GM18867 (cell line): ENCODE results near the gene ZNF460.
"Not testable (repeated sequence)": the region's sequence is repeated elsewhere in the genome, so short reads cannot be mapped to it uniquely, and the experiment has no call there.

ENCODE experiments used
- ATAC-seq: cut with Tn5 transposase; IDR thresholded peaks from one replicate; pipeline ENCODE4 v1.9.1; 2021; ENCODE audit warnings: mild to moderate bottlenecking, moderate library complexity; ENCODE audit not compliant: unreplicated experiment

The ZNF460 gene

DNA sequence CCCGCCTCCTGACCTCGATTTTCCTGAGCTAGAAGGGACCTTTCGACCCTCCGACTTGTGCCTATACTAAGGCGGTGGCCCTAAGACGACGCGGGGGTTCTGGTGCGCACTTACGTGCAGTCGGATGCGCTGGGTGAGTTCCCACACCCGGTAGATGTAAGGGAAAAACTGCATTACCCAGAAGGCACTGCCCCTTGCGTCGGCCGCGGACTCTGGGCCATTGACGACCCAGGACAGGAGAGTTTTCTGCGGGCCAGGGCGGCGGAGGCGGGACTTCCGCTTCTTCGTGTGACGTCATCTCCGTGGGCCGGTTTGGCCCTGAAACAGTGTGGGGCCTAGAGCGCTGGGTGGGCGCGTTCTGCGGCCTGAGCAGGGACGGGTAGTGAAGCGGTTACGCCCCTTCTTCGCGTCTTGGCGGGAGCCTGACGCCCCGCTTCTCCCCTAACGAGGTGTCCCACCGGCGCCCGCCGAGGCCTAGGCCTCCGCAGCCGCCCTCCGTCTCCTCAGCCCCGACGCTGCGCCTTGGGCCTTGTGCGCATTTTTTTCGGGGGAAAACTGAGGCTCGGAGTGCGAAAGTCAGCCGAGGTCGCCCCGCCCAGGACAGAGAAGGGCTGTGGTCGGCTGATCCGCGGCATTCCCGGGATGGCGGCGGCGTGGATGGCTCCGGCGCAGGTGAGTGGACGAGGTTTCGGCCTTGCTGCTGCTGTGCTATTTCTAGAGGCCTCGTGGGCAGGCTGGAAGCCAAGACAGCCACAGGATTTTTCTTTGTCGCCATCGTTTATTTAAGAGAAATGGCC lies at the start of gene ZNF460:
Gene ZNF460 (plus strand): TSS at position 321 of the 797 bp plus-strand sequence. CDS start 322 bp downstream, at position 643.
- peak; percentile 78 for ATAC-seq

DNA sequence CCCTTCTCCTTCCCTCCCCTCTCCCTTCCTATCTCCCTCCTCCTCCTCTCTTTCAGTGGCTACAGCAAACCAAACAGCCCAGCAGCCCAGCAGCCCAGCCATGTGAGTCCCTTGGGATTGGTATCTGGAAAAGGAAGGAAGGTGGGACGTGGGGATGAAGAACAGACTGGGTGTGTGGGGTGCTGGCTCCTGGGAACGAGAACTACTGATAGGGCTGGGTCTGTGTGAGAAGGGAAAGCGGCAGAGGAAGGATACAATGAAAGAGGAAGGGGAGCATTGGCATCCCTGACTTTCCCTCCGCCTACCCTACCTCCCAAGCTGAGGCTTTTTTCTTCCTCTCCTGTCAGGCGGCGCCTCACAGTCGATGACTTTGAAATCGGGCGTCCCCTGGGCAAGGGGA lies 48.6 kb upstream of the ZNF460 start:
- ATAC-seq = no peak

DNA sequence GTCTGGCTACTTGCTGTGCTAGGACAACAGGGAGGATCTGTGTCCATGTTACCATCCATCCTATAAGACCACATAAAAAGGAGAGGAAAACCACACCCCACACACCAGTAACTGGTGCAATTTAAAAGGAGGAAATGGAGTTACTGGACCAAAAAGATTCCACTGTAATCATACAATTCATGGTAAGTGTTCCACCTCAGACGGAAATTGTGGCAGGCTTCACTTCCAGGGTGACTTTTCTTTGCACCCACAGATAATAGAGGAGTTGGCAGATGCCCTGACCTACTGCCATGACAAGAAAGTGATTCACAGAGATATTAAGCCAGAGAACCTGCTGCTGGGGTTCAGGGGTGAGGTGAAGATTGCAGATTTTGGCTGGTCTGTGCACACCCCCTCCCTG lies 47.1 kb upstream of the ZNF460 start:
- ATAC-seq = no peak

DNA sequence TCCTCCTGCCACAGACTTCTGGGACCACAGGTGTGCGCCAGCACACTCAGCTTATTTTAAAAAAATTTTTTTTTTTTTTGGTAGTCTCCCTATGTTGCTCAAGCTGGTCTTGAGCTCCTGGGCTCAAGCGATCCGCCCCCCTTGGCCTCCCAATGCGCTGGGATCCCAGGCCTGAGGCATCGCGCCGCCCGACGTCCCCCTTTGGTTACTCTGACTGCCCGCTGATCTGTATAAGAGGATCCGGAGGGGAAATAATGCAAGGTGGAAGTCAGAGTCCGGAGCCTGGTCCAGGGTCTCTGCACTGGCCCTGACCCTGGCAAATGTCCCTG lies 40.3 kb upstream of the ZNF460 start:
- no peak for ATAC-seq

DNA sequence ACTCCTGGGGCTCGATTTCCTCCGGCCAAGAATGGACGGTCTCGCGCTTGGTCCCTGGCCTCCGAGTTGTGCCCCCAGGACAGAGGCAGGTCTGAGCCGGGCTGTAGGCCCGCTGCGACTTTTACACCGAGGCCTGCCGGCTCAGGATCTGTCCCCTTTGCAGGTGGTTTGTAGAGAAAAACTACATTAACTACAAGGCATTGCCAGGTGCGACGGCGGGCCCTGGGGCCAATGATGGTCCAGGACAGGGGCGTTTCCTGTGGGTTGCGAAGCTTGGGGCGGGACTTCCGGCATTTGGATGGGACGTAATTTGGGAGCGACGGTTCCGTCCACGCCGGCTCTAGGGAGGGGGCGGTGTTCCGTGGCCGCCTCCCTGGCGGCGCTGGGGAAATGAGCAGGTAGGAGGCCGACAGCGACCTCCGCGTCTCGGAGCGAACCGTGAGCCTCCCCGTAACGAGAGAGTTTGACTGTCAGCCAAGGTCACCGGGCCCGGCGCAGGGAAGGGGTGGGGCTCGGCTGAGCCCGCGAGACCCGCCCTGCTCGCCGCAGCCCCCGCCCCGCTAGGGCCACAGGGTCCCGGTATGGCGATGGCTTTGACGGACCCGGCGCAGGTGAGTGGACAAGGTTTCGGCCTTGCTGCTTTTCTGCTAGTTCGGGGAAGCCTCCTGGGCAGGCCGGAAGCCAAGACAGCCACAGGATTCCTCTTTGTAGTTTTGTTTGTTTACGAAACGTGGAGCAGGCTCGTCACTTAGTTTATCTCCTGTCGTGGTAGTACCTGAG lies 39.8 kb upstream of the ZNF460 start, which contains the start of gene ZNF805:
Gene ZNF805 (plus strand): TSS at position 322 of the 780 bp plus-strand sequence. CDS start 260 bp downstream, at position 582.
- ATAC-seq = peak; percentile 92

DNA sequence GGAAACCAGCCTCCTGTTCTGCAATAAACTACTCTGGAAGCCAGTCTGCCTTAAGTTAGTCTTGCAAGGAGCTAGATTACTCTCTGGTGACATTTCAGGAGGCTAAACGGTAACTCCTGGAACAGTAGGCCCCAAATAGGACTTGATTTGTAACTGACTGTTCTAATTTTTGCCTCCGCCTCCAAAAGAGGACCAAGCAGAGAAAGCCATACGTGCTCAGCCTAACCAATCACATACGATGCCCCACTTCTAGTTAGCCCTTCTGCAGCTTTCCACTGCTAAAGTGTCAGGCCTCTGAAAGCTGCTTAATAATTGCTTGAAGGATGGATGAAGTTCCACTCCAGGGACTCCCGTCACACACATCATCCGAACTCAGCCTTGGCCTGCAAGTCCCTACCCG lies 39.1 kb upstream of the ZNF460 start:
- ATAC-seq = no peak

DNA sequence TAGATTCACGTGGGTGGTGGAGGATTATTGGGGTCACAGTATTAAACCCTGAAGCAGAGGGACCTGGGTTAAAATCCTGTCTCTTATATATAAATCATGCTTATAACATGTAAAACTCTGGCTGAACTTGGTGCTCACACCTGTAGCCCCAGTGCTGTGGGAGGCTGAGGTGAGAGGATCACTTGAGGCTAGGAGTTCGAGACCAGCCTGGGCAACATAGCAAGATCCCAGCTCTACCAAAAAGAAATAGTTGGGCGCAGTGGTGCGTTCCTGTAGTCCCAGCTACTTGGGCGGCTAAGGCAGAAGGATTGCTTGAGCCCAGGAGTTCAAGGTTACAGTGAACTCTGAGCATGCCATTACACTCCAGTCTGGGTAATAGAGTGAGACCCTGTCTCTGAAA lies 37.5 kb upstream of the ZNF460 start:
- no peak for ATAC-seq

DNA sequence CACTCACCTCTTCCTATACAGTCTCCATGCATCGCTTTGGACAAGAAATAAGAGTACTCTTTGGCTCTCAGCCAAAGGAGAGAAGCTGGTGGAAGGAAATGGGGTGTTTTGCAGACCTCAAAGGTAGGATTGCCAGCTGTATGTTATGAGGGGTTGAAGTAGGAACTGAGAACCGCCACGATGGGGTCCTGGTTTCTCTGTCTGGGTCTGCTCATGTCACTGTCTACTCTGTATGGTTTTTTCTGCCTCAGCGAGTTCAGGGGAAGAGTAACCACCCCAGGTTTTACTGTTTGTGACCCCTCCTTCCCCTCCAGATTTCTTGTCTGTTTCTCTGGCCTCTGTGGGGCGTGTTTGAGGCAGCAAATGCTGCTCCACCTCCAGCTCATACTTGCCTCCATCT lies 35.8 kb upstream of the ZNF460 start:
- no peak for ATAC-seq

DNA sequence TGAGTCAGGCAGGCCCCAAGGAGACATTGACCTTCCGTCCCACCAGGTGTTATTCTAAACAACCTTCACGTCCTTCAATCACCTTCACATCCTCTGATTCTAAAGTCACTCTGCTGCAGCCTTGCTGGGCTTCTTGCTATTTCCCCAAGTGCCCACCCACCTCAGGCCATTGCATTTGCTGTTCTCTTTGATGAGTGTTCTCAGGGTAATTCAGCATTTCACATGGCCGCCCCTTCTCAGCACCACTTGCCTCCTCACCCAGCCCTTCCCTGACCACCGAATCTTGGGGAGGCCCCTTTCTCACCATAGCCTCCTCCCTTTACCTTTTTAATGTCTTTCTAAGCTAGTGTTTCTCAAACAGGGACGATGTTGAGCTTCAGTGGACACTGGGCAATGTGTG lies 35.2 kb upstream of the ZNF460 start:
- ATAC-seq = no peak

DNA sequence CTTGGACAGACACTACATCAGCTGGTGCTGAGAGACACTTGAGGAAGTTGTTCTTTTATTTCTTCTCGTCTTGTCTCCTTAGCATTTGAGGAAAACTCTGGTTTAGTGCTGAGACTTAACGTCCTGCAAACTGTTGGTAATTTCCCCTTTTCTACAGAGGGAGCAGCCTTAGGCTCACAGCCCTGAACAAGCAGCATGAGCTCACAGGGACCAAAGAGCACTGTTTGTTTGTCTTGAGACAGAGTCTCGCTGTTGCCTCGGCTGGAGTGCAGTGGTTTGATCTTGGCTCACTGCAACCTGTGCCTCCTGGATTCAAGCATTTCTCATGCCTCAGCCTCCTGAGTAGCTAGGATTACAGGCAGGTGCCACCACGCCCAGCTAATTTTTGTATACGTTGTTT lies 34.3 kb upstream of the ZNF460 start:
- no peak for ATAC-seq

DNA sequence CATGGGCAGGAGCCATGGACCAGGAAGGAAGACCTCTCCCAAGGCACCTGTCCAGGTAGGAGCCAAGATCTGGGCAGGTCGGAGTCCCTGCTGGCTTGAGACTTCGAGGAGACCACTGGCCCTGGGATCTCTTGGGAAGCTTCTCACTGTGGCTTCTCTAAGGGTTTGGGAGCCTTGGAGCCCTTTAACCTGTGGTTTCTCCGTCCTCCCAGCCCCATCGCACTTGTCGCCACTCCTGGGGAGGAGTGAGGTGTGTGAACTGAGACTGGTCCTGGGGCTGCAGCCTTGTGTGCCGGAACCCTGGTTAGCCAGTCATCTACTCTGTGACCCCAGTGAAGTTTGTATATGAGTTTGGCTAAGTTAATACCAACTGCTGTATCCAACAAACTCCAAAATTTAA lies 31.6 kb upstream of the ZNF460 start:
- ATAC-seq = no peak

DNA sequence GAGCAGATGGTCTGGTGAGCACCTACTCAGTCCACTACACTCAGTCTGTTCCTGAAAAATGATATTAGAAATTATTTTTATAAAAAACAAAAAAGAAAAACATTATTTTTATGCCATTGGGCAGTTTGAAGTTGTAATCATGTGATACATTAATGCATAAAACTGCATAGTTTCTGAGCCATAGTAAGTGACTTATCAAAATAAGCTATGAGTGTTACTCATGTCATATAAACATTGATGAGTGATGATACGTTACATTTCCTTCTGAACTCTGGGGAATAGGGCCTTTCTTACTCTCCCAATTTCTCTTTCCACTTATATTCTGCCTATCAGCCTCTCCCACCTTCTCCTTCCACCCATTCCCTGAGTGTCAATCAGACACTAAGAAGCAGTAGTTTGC lies 31.0 kb upstream of the ZNF460 start:
- no peak for ATAC-seq

DNA sequence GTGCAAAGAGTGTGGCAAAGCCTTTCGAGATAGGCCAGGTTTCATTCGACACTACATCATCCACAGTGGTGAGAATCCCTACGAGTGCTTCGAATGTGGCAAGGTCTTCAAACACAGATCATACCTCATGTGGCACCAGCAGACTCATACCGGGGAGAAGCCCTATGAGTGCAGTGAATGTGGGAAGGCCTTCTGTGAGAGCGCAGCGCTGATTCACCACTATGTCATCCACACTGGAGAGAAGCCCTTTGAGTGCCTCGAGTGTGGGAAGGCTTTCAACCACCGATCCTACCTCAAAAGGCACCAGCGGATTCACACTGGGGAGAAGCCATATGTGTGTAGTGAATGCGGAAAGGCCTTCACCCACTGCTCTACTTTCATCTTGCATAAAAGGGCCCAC lies 26.5 kb upstream of the ZNF460 start:
- ATAC-seq = not testable (repeated sequence)

DNA sequence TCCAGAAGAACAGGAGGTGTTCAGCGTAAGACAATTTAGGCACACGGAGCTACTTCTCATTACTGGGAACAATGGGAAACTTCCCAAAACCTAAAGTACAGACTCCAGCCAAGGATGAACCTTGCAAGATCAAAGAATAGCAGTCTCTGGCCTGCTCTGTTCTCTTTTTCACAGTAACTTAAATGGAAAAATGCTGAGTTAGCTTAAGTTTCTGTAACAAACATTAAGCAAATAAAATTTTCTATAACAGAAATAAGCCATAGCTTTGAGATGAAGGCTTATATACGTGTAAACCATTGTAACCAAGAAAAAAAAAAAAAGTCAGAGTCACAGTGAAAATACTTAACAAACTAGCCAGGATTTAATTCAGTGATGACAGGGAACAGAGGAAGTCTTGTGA lies 18.2 kb upstream of the ZNF460 start:
- ATAC-seq = no peak

DNA sequence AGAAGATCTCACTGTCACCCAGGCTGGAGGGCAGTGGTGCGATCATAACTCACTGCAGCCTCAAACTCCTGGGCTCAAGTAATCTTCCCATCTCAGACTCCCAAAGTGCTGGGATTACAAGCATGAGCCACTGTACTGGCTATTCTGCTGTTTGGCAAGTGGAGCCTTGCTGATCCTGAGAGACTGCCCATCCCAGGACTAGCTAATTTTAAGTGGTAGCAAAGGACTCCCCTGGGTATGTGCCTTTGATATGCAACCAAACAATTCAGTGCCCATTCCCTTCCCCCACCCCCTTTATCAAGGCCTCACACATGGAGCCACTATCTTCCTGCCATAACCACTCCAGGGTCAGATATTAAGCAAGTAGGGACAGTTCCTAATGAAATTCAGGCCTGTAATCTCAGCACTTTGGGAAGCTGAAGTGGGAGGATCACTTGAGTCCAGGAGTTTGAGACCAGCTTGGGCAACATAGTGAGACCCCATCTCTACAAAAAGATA lies 17.0 kb upstream of the ZNF460 start:
- no peak for ATAC-seq

DNA sequence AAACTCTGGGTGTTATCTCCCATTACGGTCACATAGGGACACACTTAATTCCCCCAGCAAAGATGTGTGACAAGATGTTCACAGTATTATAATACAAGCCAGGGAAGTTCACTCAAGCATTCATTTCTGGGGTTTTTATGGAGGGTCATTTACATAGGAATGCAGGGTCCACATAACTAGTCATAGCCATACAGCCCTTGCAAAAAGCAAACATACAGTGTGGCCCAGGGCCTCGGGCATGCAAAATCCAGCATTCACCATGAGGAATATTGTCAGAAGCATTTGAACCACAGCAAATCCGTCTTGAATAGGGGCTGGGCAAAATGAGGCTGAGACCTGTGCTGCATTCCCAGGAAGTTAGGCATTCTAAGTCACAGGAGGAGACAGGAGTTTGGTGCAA lies 13.0 kb upstream of the ZNF460 start:
- no peak for ATAC-seq

DNA sequence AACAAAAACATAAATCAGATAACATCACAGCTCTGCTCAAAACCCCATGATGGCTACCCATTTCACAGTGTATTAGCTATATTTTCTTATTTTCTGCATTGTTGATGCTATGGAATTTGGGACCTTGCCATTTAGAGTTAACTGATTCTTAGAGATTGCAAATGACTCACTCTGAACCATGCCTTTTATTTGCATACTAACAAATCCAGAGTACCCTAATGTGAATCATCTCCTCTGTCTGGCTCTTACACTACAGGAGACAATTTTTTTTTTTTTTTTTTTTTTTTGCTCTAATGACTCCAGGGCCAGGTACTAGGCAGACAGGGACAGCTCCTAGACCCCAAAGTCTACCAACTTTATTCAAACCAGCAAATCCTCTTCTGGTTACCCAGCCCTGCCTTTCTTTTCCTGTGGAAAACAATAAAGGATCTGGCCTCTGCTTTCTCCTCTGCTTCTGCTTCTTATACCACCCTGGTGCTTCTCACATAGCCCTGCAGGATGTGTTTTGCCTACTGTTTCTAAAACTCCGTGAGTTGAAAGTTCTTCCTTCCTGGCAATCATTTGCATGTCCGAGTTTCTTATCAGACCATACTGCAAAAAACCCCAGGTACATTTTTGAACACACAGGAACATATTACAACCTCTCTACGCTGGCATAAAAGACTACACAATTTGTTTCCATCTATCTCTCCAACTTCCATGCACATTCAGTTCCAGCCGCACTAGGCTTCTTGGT lies 10.6 kb upstream of the ZNF460 start:
- peak; percentile 60 for ATAC-seq

DNA sequence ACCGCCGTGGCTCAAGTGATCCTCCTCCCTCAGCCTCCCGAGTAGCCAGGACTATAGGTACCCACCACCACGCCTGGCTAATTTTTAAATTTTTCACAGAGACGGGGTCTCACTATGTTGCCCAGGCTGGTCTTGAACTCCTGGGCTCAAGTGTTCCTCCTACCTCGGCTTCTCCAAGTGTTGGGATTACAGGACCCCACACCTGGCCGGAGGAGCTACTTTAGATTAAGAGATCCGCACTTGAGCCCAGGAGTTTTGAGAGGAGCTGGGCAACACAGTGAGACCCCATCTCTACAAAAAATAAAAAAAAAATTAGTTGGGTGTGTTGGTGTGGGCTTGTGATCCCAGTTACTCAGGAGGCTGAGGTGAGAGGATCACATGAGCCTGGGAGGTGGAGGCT lies 9.0 kb upstream of the ZNF460 start:
- no peak for ATAC-seq

DNA sequence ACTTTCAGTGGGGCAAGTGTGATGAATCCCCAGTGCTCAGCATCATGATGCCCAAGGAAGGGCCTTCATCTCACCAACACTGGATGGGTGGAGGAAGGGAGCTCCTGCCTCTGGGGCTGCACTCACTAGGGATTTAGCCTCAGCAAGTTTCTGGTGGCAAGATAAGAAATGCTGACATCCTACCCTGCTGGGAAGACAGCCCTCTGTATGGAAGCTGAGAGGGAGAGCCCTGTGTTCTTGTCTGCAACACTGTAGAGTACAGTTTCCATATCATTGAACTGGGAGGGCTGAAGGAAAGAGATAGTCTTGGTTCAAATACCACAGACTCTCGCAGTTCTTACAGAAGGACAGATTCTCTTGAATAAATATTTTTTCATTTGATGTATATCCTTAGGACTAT lies 7.3 kb upstream of the ZNF460 start:
- no peak for ATAC-seq

DNA sequence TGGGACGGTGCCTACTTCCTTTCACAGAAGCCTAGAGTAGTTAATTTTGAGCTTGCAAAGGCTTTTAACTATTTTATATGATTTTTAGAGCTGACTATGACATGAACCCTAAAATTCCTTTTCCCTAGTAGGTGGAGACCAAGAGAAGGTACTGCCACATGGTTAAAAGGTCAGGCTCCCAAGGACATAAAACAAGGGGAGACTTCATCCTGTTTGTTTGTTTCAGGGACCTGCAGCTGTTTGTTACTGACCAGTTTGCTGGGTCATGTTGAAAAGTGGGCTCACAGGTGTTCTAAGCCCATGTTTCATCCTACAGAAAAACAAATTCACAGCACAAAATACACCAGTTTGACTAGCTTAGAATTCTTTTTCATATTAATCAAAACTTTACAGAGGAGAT lies 3.9 kb upstream of the ZNF460 start:
- ATAC-seq = no peak

DNA sequence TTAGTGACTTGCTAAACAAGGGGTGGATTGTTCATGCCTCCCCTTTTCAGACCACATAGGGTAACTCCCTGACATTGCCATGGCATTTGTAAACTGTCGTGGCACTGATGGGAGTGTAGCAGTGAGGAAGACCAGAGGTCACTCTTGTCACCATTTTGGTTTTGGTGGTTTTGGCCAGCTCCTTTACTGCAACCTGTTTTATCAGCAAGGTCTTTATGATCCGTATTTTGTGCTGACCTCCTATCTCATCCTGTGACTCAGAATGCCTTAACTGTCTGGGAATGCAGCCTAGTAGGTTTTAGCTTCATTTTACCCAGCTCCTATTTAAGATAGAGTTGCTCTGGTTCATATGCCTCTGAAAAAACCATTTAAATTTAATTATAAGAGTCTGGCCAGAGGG lies 1.8 kb upstream of the ZNF460 start:
- ATAC-seq = not testable (repeated sequence)
